ENCODE measurements around the gene PODN.

DNA sequence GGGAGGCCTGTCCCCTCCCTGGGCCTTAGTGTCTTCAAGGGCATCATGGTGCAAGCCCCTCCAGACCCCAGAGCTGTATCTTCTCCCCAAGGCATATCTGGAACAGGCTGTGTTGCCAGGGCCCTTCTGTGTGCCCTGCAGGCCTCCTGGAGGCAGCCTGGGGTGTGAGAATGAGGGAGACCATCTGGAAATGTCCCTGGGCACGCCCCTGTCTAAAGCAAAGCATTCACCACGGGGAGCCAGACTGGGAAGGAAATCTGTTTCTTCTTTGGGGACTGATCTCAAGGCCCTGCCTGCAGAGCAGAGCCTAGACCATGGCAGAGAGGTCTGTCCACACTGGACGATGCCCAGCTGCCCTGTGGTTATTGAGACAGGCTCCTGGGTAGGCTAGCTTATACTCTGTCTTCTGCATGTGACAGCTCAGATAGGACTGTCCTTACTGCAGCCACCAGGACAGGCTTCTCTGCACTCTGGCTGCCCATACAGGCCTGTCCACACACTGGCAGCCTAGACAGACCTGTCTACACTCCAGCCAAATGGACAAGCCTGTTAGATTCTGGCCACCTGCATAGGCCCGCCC, 24.6 kb downstream of the PODN start:
- TF ChIP-seq, protein P1, sequence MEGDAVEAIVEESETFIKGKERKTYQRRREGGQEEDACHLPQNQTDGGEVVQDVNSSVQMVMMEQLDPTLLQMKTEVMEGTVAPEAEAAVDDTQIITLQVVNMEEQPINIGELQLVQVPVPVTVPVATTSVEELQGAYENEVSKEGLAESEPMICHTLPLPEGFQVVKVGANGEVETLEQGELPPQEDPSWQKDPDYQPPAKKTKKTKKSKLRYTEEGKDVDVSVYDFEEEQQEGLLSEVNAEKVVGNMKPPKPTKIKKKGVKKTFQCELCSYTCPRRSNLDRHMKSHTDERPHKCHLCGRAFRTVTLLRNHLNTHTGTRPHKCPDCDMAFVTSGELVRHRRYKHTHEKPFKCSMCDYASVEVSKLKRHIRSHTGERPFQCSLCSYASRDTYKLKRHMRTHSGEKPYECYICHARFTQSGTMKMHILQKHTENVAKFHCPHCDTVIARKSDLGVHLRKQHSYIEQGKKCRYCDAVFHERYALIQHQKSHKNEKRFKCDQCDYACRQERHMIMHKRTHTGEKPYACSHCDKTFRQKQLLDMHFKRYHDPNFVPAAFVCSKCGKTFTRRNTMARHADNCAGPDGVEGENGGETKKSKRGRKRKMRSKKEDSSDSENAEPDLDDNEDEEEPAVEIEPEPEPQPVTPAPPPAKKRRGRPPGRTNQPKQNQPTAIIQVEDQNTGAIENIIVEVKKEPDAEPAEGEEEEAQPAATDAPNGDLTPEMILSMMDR (IDR thresholded peaks at IDR 0.05; ENCODE audit: low read depth, low read length): no peak
- TF ChIP-seq EZH2phosphoT487 (IDR thresholded peaks at IDR 0.05; ENCODE audit: low read depth): no peak
